DMS 273 (cell line): ENCODE results near the gene PLSCR1.
A peak's percentile ranks its signal among the peaks of the same experiment; 100 is the strongest.

Experiments used
- DNase-seq: peaks from one replicate; lab custom pipeline; 2025; ENCODE audit not compliant: unreplicated experiment; lab: John Stamatoyannopoulos, UW

PLSCR1 gene, protein sequence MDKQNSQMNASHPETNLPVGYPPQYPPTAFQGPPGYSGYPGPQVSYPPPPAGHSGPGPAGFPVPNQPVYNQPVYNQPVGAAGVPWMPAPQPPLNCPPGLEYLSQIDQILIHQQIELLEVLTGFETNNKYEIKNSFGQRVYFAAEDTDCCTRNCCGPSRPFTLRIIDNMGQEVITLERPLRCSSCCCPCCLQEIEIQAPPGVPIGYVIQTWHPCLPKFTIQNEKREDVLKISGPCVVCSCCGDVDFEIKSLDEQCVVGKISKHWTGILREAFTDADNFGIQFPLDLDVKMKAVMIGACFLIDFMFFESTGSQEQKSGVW

GRCh38 chr3:146544002-146544928 lies at the start of gene PLSCR1:
TSS of gene PLSCR1 (minus strand) at chr3:146544607. CDS start at chr3:146536552, 8,055 bp downstream.
- peak; percentile 98 for DNase-seq

GRCh38 chr3:146593776-146594175 lies 49.4 kb upstream of the PLSCR1 start:
- DNase-seq: no peak

DNA sequence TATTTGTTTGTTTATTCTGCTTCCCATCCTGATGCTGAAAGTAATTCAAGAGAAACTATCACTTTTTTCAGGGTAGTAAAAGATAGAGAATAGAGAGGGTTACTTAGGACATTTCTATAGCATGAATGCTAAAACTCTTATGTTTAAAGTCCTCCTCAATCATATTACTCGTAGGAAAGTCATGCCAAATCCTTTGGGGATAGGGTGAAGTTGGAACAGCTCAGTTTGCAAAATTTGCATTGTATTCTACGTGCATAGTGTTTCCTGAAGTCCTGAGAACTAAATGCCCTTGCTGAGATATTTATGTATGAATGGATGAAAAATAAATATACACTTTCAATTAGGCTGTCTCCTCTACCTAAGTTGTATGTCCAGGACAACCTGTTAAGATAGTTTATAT lies 46.1 kb upstream of the PLSCR1 start:
- DNase-seq: no peak

- DNase-seq: peak; percentile 79
Observed at GRCh38 chr3:146589899-146590508, 45.6 kb upstream of the PLSCR1 start.

DNA sequence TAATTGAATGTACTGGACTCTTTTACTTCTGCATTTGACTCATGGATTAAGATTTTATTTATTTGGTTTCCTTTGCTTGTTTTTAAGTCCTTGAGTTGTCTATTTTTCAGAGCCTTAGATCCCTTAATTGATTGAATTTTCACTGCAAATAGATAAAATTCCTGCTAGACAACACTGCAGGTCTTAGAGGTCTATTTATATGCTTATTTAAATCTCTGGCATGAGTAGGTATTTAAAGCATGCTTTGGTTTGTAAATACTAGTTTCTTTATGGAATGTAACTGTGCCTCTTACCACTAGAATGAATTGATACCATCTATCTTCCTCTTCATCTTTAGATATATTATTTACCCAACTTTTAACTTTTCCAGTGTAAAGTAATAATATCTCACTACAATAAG lies 40.7 kb upstream of the PLSCR1 start:
- no peak for DNase-seq

GRCh38 chr3:146581951-146582467 lies 37.6 kb upstream of the PLSCR1 start:
- no peak for DNase-seq

DNA sequence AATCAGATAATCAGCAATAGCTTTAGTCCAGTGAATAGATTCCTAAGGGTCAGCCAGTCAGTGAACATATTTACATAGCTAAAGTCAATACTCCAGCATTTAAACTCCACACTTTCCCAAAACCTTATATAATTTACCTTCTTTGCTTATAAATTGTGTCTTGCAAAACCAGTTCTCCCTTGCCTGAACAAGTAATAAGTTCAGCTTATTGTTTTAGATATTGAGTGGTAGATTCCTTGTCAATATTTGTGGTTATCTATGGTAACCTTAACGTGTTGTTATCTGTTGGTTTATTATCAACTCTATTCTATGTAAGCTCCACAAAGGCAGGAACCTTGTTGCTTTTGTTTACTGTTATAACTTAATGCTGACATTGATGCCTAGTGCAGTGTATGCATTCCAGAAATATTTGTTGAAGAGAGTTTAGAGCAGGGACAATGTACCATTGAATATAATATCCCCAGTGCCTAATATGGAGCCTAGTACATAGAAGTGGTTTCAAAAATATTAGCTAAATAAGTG lies 36.7 kb upstream of the PLSCR1 start:
- DNase-seq: no peak

- DNase-seq: peak; percentile 74
Observed at GRCh38 chr3:146577662-146578061, 33.3 kb upstream of the PLSCR1 start.

- no peak for DNase-seq
Observed at GRCh38 chr3:146575636-146576035, 31.2 kb upstream of the PLSCR1 start.

DNA sequence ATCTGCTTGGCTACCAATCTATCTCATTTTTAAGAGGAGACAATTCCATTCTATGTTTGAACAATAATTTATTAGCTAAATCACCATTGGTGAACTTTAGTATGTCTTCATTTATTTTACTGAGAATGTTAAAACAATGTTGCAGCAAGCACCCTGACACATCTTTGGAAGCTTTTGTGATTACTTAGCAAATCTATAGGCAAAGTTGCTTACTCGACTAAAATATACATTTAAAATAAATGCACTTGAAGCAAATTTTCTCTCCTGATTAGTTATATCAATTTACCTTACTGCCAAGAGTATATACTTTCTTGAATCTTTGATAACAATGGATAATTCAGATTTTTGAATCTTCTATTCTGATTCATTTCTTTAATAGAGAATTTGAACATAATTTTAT lies 29.8 kb upstream of the PLSCR1 start:
- DNase-seq: no peak

GRCh38 chr3:146569314-146569713 lies 24.9 kb upstream of the PLSCR1 start:
- no peak for DNase-seq

DNA sequence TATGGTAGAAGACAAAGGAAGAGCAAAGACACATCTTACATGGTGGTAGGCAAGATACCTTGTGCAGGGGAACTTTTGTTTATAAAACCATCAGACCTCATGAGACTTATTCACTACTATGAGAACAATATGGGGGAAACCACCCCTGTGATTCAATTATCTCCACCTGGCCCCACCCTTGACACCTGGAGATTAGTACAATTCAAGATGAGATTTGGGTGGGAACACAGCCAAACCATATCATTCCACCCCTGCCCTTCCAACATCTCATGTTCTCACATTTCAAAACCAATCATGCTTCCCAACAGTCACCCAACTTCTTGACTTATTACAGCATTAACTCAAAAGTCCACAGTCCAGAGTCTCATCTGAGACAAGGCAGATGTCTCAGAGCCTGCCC lies 21.7 kb upstream of the PLSCR1 start:
- no peak for DNase-seq

- no peak for DNase-seq
Observed at GRCh38 chr3:146561879-146562278, 17.5 kb upstream of the PLSCR1 start.

- DNase-seq: no peak
Observed at GRCh38 chr3:146561463-146561862, 17.1 kb upstream of the PLSCR1 start.

DNA sequence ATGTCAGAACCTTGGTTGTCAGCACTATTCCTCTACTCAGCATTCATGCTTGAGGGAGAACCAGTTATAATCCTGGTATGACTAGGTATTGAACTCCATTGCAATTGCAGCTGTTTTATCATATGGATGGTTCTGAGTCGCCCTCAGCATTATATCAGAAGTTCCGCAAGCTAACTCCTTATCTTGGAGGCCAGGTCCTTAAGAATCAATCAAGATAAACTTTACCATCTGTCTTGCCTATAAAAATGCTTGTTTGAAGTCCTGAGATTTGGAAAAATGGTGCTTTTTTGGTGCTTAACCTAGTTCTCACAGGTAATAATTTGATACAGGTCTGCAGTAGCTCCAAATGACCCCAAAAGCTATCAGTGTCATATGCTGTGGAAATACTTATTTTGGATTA lies 16.3 kb upstream of the PLSCR1 start:
- DNase-seq: no peak

DNA sequence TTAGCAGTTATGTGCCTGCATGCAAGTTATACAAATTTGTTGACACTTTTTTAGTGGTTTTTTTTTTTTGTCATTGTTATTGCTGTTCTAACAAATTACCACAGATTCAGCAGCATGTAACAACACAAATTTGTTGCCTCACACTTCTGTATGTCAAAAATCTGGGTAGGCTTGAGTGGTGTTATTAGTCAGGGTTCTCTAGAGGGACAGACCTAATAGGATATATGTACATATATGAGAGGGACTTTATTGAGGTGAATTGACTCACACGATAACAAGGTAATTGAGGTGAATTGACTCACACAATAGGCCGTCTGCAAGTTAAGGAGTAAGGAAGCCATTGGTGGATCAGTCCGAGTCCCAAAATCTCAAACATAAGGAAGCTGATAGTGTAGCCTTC lies 15.0 kb upstream of the PLSCR1 start:
- no peak for DNase-seq

DNA sequence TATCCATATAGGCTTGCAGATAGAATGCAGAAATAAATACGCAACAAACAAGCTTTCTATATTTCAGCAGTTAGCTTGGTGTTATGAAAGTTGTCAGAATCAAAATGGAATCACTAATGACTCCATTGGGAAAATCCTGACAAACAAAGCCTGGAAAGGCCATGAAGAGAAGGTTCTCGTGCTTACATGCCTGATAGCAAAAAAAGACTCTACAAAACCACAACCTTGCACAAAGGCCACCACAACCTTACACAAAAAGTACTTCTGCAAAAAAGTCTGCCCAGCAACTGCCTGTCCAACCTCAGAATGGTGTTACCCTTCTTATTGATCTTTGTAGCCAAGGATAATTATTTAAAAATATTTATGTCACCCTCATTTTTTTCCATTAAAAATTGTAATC lies 14.4 kb upstream of the PLSCR1 start:
- no peak for DNase-seq

GRCh38 chr3:146557745-146558144 lies 13.3 kb upstream of the PLSCR1 start:
- DNase-seq: peak; percentile 29

DNA sequence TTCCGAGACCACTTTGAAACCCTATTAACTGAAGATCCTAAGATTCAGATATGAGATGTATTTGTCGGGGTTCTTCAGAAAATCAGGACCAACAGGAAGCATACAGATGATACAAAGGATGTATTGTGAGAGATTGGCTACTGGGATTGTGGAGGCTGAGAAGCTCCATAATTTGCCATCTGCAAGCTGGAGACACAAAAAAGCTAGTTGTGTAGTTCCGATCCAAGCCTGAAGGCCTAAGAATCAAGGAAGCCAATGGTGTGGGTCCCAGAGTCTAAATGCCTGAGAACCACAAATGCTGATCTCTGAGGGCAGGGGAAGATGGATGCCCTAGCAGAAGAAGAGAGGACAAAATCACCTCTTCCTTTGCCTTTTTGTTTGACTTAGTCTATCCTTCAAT lies 10.9 kb upstream of the PLSCR1 start:
- DNase-seq: no peak

GRCh38 chr3:146554151-146554760 lies 9.8 kb upstream of the PLSCR1 start:
- DNase-seq: no peak
